ENCODE measurements around the gene NR2F1-AS1.
A peak's percentile ranks its signal among the peaks of the same experiment; 100 is the strongest.

NR2F1-AS1 gene

DNA sequence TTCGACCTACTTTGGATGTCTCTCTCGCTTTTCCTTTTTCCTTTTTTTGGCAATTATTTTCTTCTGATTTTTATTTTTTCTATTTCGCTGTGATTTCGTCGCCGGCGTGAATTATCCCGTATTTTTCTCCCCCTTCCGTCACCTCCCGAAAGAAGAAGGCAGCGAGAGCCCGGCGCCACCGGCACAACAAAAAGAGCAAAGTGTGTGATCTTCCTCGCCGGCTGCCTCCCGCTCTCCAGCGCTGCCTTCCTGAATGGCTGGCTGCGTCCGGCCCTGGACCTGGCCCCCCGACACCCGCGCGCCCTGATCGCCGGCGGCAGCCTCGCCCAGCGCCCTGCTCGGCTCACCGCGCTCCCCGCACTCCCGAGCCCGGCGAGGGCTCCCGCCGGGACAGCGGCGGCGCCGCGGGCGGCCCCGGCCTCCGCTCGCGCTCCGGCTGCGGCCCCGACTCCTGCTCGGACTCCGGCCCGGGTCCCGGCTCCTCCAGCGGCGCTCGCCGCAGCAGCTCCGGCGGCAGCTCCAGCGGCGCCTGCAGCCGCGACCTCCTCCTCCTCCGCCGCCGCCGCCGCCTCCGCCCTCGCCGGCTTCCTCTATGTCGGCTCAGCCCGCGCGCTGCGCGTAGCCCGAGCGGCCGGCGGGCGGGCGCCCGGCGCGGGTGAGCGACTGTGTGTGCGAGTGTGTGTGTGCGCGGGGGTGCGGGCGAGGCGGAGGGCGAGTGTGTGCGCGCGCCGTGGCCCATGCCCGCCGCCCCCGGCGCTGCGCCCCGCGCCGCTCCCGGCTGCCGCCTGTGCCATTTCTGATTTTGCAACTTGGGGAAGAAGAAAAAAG, 3.0 kb upstream of the NR2F1-AS1 start:
- H3K4me3 ChIP-seq (ENCODE audit: low read length): peak overlapping the region; percentile 32
- DNase-seq (ENCODE audit: low read depth): peak; percentile 62
- TF ChIP-seq, protein P1, sequence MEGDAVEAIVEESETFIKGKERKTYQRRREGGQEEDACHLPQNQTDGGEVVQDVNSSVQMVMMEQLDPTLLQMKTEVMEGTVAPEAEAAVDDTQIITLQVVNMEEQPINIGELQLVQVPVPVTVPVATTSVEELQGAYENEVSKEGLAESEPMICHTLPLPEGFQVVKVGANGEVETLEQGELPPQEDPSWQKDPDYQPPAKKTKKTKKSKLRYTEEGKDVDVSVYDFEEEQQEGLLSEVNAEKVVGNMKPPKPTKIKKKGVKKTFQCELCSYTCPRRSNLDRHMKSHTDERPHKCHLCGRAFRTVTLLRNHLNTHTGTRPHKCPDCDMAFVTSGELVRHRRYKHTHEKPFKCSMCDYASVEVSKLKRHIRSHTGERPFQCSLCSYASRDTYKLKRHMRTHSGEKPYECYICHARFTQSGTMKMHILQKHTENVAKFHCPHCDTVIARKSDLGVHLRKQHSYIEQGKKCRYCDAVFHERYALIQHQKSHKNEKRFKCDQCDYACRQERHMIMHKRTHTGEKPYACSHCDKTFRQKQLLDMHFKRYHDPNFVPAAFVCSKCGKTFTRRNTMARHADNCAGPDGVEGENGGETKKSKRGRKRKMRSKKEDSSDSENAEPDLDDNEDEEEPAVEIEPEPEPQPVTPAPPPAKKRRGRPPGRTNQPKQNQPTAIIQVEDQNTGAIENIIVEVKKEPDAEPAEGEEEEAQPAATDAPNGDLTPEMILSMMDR (IDR thresholded peaks at IDR 0.05; ENCODE audit: insufficient read depth, low read depth, low read length, missing control alignments): no peak

DNA sequence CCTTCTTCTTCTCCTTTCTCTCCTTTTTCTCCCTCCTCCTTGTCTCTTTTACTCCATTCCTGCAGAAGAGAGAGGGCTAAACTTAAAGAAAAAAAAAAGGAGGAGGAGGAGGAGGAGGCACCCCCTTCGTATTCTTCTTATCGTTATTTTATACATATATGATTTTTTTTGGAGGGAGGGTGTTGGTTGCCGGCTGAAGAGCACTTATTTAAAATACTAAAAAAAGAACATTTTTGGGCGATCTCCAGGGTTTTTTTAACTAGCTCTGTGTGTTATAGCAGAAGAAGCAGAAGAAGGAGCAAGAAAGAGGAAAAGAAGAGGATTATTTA, 2.4 kb upstream of the NR2F1-AS1 start:
- TF ChIP-seq, protein P1 (IDR thresholded peaks at IDR 0.05; ENCODE audit: insufficient read depth, low read depth, low read length, missing control alignments): no peak
- H3K4me3 ChIP-seq (ENCODE audit: low read length): peak overlapping the region; percentile 32
- no peak for DNase-seq (ENCODE audit: low read depth)

DNA sequence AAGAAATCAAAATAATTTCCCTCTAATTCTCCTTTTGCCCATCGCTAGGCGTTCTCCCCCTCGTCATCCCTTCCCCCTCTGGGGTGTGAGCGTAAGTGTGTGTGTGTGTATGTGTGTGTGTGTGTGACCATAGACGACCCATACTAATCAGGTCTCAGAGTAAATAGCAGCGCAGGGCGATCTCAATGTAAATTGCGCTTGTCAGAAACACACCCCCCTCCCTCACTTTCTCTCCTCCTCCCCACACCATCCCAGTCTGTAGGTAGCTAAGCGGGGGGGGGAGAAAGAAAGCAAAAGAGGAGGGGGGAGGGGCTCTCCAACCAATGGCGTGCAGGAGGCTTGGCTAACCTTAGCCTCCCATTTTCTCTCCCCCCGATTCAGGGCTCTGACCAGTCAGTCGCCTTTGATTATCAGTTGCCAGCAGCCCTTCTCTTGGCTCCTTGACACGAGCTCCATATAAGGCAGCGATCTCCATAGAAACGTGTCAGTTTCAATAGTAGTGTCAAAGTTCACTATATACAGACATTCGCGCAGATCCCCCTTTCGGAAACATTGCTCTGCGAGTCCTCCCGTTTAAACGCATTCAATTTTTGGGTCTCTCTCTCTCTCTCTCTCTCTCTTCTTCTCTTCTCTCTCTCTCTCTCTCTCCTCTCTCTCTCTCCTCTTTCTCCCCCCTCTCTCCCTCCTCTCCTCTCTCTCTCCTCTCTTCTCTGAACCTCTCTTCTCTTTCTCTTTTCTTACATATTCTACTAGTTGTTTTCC, 1.8 kb upstream of the NR2F1-AS1 start, which contains the start of gene NR2F1:
TSS of gene NR2F1 (plus strand) at position 546 of the 762 bp plus-strand sequence. CDS start 1,802 bp downstream, outside the sequence.
- H3K4me3 ChIP-seq (ENCODE audit: low read length): peak within 1 kb of the TSS; percentile 59
- DNase-seq (ENCODE audit: low read depth): peak; percentile 54
- TF ChIP-seq, protein P1 (IDR thresholded peaks at IDR 0.05; ENCODE audit: insufficient read depth, low read depth, low read length, missing control alignments): no peak

GRCh38 chr5:93582167-93582462, 1.1 kb upstream of the NR2F1-AS1 start:
- TF ChIP-seq, protein P1 (IDR thresholded peaks at IDR 0.05; ENCODE audit: insufficient read depth, low read depth, low read length, missing control alignments): no peak
- H3K4me3 ChIP-seq (ENCODE audit: low read length): peak overlapping the region; percentile 59
- DNase-seq (ENCODE audit: low read depth): no peak

DNA sequence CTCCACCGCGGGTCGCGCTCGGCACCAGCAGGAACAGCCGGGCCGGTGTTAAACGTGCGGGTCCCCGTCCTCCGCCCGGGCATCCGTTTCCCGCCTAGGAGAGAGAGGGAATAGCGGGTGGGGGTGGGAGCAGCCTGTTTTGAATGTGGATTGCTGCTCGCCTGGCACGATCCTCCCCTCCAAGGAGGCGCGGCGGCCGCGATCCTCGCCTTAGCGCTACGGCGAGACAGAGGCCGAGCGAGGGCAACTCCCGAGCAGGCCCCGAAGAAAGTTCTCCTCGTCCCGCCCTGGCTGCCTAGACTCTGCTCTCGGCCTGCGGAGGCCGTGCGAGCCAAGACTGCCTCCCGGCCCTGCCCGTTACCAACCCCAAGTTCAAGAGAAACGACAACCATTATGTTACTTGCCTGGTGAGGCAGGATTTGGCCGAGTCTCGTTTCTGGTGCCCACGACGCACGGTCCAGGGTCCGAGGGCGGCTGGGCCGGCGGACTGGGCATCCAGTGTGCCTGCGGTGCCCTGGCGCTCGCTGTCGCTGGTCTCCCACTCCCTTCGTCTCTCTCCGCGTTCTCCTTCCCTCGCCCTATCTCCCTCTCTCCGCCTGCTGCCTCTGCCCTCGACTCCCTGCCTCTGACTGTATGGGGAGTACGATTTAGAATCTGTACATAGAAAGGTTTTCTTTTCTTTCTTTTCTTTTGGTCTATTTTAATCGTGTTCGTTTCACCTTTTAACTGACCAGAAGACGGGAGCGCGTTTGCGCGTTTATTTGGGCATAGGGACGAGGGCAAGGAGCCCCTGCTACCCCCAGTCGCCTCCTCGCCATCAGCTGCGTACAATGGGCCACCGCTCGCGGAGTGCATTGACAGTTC, 724 bp downstream of the NR2F1-AS1 start:
- H3K4me3 ChIP-seq (ENCODE audit: low read length): peak overlapping the region; percentile 59
- TF ChIP-seq, protein P1 (IDR thresholded peaks at IDR 0.05; ENCODE audit: insufficient read depth, low read depth, low read length, missing control alignments): no peak
- DNase-seq (ENCODE audit: low read depth): peak; percentile 34

DNA sequence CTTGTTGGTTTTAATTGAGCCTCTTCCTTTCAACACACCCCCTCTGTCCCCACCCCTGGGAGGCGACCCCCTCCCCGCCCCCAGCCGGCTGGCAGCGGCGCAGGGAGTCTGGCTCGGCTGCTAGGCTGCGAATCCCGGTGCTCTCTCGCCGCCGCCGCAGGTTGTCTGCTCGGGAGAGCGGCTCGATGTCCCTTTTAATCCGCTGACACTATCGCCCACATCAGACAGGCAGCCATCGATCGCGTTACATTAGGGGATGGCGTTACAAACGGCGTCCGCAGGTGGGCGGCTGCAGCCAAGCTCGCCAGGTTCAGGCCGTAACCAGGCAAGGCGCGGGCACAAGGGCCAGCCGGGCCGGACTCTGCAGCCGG, 1.3 kb downstream of the NR2F1-AS1 start:
- DNase-seq (ENCODE audit: low read depth): no peak
- TF ChIP-seq, protein P1 (IDR thresholded peaks at IDR 0.05; ENCODE audit: insufficient read depth, low read depth, low read length, missing control alignments): no peak
- peak overlapping the region; percentile 59 for H3K4me3 ChIP-seq (ENCODE audit: low read length)
